GM19240 (cell line): ENCODE results near the gene HBG1.
"Not testable (repeated sequence)": the region's sequence is repeated elsewhere in the genome, so short reads cannot be mapped to it uniquely, and the experiment has no call there.

ENCODE experiments used
- DNase-seq: peaks from one replicate; pipeline ENCODE4 v3.0.0; 2011; ENCODE audit warnings: low spot score; ENCODE audit not compliant: insufficient read length

The HBG1 gene

DNA sequence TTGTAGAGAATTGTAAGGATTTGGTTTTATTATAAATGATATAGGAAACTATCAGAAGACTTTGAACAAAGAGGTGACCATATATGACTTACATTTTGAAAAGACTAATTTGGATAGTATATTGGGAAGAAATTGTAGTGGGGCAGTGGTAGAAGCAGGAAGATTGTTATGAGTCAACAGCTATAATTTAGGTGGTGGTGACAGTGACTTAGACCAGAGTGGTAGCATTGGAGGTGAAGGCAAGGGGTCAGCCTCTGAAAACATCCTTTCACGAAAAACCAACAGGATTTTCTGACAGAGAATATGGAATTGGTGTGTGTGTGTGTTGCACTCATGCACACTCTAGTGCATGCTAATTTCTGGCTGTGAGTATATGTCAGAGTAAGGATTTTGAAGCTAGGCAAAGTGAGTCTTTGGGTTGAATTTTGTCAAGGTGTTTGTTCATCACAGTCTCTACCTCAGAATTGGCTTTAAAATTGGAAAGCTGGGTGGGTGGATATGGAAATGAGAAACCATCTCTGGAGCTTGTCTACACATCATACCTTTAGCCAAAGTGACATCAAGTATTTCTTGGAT is 28.2 kb upstream of the HBG1 start:
- no peak for DNase-seq

DNA sequence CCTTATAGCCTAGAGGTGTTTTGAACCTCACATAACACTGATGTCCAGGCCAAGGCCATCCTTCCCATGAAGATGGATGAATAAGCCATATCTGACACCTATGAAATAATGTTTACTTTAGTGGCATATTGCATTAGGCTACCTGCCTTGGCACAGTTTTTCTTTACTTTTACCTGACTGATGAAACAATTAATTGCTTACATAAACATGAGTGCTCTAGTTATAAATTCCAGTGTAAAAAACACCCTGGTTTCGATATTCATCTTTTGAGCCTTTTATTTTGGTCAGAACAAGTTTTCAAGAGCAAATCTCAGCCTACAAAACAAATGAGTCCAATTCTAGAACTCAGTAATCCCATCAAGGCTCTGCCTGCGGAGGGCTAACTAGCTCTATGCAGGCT is 27.0 kb upstream of the HBG1 start:
- no peak for DNase-seq

DNA sequence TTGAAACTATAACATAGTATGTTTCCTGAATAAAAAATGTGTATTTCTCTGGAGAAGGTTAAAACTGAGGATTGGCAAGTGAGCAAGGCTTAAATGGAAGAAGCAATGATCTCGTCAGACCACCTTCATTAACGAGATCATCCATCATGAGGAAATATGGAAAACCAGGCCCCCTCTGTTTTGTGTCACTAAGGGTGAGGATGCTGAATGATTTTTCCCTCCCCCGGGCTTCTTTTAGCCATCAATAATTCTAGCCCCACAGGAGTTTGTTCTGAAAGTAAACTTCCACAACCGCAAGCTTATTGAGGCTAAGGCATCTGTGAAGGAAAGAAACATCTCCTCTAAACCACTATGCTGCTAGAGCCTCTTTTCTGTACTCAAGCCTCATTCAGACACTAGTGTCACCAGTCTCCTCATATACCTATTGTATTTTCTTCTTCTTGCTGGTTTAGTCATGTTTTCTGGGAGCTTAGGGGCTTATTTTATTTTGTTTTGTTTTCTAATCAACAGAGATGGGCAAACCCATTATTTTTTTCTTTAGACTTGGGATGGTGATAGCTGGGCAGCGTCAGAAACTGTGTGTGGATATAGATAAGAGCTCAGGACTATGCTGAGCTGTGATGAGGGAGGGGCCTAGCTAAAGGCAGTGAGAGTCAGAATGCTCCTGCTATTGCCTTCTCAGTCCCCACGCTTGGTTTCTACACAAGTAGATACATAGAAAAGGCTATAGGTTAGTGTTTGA is 25.9 kb upstream of the HBG1 start:
- no peak for DNase-seq

DNA sequence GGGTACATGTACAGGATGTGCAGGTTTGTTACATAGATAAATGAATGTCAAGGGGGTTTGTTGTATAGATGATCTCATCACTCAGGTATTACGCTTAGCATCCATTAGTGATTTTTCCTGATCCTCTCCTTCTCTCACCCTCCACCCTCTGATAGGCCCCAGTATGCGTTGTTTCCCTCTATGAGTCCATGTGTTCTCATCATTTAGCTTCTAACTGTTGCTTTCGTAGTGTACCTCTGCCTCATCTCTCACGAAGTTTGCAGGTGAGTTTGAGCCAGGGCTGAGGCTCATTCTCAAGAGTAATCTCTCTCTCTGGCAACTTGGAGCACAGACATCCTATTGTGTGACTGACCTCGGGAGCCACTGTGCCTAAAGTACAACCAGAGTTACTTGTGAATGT is 24.7 kb upstream of the HBG1 start:
- DNase-seq: no peak

DNA sequence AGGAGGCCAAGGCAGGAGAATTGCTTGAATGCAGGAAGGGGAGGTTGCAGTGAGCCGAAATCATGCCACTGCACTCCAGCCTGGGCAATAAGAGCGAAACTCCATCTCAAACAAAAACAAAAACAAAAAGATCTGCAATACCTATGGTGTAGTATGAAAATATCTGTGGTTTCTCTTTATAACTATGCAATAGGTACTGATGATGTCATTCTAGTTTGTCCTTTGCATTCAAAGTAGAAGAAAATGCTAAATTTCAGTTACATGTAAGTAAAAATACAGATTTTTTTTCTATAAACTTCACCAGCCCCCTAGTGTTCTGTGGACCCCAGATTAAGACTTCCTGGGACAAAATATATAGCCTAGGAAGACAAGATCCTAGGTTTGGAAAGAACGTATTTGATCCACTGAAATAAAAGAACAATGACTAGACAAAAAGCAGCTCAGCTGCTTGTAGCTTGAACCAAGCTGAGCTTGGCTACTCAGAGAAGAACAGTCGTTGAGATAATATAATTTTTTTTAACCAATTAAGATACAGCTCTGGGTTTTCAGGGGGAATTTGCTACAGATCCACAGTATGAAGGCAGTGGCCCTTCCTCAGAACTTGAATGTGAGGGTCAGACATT is 22.8 kb upstream of the HBG1 start:
- DNase-seq: no peak

DNA sequence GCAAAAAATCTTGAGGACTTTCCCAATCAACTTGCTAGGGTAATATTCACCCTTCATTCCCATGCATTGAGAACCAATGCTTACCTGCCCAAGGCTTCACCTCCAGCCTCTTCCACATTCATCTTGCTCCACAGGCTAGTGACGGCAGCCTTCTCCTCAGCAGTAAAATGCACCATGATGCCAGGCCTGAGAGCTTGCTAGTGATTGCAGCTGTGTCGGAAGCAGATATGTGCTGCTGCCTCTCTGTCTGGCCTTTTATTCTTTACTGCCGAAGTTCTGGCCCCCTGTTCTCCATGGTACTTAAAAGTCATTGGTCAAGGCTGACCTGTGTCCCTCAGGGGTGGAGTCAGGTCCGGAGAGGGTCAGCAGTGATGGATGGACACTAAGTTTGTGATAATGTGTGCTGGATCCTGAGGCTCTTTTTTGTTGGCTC is 20.1 kb upstream of the HBG1 start, which contains the start of gene HBE1:
TSS of gene HBE1 (minus strand) at position 231 of the 433 bp plus-strand sequence. CDS start at position 176, 55 bp downstream.
- DNase-seq: no peak

DNA sequence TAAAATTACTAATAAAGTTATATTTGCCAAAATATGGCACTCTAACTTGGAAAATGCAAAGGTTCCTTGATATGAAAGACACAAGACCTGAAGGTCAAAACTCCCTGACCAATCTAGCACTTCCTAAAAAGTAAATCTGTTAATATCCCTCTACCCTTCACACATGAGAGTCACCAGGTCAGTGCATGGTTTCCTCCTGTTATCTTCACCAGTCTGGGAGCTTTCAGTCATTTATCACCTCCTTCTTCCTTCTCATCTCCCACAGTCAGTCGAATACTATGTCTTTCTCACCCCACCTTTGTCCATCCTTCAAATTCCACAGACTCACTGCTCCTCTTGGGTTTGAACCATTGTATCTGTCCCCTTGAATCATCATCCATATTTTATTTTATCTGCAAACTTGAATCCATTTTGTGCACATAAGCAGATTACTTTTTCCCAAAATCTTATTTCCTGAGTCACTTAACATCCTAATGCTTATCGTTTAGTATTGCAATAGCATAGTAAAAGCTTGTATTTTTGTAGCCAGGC is 17.4 kb upstream of the HBG1 start:
- no peak for DNase-seq

DNA sequence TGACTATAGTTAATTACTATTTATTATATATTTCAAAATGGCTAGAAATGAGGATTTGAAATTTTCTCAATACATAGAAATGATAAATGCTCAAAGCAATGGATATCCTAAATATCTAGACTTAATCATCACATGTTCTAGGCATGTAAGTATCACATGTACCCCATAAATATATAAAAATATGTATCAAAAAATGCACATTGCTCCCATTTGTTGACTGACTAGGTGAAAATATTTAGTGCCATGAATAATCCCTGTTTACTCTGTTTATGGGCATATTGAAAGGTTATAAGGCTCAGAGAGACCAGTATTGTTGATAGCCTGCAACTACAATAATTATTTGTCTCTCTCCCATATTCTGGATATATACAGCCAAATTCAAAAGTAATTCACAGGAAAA is 17.0 kb upstream of the HBG1 start:
- no peak for DNase-seq

DNA sequence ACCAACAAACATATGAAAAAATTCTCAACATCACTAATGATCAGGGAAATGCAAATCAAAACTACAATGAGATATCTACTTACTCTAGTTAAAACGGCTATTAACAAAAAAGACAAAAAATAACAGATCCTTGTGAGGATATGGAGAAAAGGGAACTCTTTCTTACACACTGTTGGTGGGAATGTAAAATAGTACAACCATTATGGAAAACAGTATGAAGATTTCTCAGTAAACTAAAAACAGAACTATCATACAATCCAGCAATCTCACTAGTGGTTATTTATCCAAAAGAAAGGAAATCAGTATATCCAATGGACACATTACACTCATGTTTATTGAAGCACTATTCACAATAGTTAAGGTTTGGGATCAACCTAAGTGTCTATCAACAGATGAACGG is 16.2 kb upstream of the HBG1 start:
- no peak for DNase-seq

DNA sequence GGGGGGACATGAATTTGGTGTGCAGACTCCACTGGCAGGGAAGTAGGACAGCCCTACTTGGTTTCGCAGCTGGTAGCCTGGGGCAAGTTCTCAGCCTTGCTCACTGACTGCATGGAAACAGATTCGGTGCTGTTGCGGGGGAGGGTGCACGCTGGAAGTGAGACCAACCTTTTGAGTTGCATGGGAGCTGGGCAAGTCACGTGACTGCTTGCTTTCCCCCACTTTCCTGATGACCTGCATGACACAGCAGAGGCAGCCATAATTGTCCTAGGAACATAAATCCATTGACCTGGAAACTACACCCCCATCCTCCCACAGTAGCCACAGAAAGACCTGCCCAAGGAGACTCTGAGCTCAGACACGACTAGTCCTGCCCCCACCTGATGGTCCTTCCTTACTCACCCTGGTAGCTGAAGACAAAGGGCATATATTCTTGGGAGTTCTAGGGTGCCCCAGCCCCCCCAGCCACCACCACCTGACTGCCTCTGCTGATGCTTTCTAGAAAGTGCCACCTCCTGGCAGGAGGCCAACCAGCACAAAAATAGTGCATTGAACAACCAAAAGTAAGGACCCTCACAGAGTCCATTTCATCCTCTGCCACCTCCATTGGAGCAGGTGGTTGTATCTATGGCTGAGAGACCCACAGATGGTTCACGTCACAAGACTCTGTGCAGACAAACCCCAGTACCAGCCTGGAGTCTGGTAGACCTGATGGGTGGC is 9.0 kb upstream of the HBG1 start:
- DNase-seq: no peak

DNA sequence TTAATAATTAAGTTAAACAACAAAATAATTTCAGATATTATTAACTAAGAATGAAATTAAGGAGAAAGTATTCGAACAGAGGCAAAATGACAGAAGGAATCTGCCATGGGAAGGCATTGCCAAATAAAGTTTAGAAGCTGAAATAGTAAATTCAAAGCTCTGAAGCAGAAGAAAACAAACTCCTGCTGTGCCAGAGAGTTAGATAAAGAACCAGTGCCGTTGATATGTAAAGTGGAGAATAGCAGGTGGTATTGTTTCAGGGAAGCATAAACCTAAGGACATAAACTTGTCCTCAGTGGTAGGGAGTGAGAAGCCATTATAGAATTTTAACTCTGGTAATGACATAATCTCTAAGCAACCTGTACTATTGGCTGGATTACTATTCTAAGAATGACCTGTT is 7.6 kb upstream of the HBG1 start:
- no peak for DNase-seq

DNA sequence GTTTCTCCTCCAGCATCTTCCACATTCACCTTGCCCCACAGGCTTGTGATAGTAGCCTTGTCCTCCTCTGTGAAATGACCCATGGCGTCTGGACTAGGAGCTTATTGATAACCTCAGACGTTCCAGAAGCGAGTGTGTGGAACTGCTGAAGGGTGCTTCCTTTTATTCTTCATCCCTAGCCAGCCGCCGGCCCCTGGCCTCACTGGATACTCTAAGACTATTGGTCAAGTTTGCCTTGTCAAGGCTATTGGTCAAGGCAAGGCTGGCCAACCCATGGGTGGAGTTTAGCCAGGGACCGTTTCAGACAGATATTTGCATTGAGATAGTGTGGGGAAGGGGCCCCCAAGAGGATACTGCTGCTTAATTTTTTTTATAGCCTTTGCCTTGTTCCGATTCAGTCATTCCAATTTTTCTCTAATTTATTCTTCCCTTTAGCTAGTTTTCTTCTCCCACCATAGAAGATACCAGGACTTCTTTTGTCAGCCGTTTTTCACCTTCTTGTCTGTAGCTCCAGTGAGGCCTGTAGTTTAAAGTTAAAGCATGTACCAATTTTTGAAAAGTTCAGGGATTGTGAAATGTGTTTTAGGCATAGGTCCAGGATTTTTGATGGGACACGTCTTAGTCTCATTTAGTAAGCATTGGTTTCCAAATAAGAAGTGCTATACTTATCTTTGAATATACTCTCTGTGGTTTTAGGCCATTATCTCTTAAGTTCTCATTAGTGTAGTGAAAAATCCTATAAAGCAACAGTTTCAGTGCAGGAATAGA is 5.2 kb upstream of the HBG1 start, which contains the start of gene HBG2:
TSS of gene HBG2 (minus strand) at position 136 of the 768 bp plus-strand sequence. CDS start at position 83, 53 bp downstream.
- DNase-seq: not testable (repeated sequence)

DNA sequence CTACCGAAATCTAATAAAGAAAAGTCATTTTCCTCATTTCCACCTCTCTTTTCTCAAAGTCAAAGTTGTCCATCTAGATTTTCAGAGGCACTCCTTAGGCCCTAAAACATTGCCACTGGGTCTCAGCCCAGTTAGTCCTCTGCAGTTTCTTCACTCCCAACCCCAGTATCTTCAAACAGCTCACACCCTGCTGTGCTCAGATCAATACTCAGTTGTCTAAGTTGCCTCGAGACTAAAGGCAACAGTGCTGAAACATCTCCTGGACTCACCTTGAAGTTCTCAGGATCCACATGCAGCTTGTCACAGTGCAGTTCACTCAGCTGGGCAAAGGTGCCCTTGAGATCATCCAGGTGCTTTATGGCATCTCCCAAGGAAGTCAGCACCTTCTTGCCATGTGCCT is 4.4 kb upstream of the HBG1 start:
- DNase-seq: not testable (repeated sequence)

DNA sequence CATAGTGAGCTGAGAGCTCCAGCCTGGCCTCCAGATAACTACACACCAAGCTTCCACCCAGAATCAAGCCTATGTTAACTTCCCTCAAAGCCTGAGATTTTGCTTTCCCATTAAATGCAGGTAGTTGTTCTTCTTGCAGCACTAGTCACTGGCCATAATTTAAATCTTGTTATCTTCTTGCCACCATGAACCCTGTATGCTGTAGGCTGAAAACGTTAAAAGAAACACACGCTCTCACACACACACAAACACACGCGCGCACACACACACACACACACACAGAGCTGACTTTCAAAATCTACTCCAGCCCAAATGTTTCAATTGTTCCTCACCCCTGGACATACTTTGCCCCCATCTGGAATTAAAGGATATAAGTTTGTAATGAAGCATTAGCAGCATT is 3.8 kb upstream of the HBG1 start:
- DNase-seq: not testable (repeated sequence)

DNA sequence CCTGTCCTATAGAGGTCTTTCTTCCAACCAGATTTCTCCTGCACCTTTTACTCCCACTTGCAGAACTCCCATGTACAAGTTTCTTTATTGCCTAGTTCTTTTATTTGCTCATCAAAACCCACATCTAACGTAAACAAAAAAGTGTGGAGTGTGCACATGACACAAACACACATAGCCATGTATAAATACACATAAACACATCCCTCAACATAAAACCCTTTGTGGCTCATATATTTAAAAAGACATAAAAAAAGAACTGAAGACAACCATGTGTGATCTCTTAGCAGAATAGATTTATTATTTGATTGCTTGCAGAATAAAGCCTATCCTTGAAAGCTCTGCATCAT is 3.2 kb upstream of the HBG1 start:
- DNase-seq: no peak

DNA sequence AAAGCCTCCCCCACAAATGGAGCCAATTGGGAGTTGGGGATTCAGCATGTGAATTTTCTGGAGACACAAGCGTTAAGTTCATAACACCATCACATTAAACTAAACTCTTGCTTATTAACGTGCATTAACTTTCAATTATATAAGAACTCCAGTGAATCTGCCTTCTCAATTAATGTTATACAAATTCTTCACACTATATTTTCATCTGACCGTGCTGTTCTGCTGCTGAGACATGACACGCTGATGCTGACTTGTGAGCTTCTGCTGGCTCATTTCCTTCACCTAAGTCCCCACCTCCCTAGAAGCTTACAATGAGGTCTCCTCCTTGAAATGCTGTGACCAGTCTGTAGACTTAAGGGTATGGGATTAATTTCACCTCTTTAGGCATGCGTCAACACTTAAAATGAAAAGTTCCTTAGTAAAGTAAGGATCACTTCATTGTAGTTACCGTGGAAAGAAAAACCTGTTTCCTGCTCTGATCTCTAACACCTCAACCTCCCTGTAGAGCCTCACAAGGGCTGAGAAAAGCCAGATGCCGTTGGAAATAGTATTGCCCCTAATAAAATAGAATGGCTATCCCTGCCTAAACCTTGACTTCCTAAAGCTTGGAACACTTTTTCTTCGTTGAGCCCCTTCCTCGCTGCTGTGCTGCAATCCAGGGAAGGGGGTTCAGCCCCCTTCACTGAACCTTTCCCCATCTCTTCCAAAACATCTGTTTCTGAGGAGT is 2.7 kb upstream of the HBG1 start:
- DNase-seq: no peak

DNA sequence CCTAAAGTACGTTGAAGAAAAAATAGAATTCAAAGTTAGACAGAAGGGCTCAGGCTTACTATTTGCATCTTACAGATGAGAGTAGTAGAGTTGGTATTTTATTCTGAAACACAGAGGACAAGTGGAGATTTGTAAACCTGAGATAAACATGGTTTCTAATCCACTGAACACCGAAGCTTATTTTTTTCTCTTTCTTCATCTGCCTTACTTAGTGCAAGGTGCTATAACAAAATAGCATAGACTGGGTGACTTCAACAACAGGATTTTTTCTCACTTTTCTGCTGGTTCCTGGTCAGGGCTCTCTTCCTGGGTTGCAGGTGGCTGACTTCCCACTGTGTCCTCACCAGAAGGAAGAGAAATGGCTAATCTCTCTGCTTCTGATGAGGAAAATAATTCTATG is 2.1 kb upstream of the HBG1 start:
- DNase-seq: no peak

DNA sequence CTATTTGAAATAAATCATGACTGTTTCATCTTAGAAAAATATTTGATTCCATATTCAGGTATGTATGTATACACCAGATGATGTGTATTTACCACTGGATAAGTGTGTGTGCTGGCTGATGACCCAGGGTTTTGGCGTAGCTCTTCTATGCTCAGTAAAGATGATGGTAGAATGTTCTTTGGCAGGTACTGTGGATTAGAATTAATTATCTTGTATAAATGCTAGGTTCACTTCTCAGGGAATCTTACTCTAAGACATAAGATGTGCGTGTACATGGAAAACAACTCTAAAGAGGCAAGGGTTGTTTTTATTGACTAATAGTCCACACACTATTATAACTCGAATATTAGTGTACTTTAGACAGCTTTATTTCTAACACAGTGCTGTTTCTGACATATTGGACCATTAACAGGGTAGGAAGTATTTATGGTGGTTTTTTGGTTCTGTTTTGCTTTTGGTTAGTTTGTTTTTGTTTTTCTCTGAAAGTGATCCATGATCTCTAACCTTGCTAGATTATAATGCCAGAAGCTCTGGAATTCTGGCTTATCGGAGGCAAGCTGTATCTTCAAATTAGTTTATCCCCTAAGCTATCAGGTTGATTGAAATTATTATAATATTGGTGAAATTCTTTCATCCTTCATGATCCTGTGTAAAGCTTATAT is 1.0 kb upstream of the HBG1 start:
- no peak for DNase-seq

DNA sequence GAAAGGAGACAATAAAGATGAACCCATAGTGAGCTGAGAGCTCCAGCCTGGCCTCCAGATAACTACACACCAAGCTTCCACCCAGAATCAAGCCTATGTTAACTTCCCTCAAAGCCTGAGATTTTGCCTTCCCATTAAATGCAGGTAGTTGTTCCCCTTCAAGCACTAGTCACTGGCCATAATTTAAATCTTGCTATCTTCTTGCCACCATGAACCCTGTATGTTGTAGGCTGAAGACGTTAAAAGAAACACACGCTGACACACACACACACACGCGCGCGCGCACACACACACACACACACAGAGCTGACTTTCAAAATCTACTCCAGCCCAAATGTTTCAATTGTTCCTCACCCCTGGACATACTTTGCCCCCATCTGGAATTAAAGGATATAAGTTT is 1.2 kb downstream of the HBG1 start:
- DNase-seq: not testable (repeated sequence)
